Activated CD8-positive, alpha-beta memory T cell treated with anti-CD3 and anti-CD28 coated beads, Interleukin-2, amount 10 ng/mL, durations not matched to agents 7 days and 5 days (primary cell): ENCODE results near the gene PTDSS2. TPM values are rescaled to one million over a fixed set of nuclear protein-coding genes. Genes with fewer than 3 reads are reported as not detected.
"Not testable (repeated sequence)": the region's sequence is repeated elsewhere in the genome, so short reads cannot be mapped to it uniquely, and the experiment has no call there.

Experiments used
- ATAC-seq: fragments of 150-1000 bp; cut with Tn5 transposase; one replicate; pipeline ENCODE4 v1.10.0; 2021; ENCODE audit warnings: moderate library complexity
- CTCF ChIA-PET: fragments of 350-600 bp; sonication (Branson Sonifier 250); formaldehyde crosslinking; loops from one replicate; lab custom pipeline; 2021; ENCODE audit warnings: antibody characterized with exemption; lab: Charles Lee
- DNase-seq: peaks from one replicate; pipeline ENCODE4 v3.0.0-alpha.2; 2020
- H3K27ac Mint-ChIP-seq: one replicate; pipeline ENCODE4 v1.8.0; 2021; ENCODE audit warnings: mild to moderate bottlenecking, mixed read lengths
- H3K27me3 Mint-ChIP-seq: one replicate; pipeline ENCODE4 v1.8.0; 2021; ENCODE audit warnings: mixed read lengths
- H3K36me3 Mint-ChIP-seq: one replicate; pipeline ENCODE4 v1.8.0; 2021; ENCODE audit warnings: mild to moderate bottlenecking, mixed read lengths
- H3K4me1 Mint-ChIP-seq: one replicate; pipeline ENCODE4 v1.8.0; 2021; ENCODE audit warnings: mixed read lengths
- H3K4me3 Mint-ChIP-seq: one replicate; pipeline ENCODE4 v1.8.0; 2021; ENCODE audit warnings: mild to moderate bottlenecking, moderate library complexity, mixed read lengths
- H3K9me3 Mint-ChIP-seq: one replicate; pipeline ENCODE4 v1.8.0; 2022; ENCODE audit warnings: low read depth, mixed read lengths
- total RNA-seq, 2 experiments: library from RNA; stranded (reverse); gene quantifications; one replicate each; pipeline ENCODE4 v1.2.3, GENCODE V29; 2021

The PTDSS2 gene
- total RNA-seq, 2 experiments from 2014 or later = 26.6 to 31.2 TPM

DNA sequence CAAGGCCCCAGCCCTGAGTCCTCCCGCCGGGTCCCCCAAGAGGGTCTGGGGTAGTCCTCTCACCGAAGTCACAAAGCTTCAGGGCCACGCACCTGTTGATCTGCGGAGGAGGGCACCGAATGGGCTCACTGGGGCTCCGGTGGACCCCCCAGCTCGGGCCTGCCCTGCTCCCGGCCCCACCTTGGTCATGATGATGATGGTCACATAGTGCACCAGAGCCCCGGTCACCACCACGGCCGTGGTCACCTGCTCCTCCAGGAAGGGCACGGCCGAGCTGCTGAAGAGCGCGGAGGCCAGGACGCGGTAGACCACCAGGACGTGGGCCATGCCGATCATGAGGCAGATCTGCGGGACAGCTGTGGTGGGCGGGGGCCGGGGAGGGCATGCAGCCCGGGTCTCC, 21.8 kb upstream of the PTDSS2 start:
- CTCF ChIA-PET = no interaction called here
- Mint-ChIP-seq H3K4me3 (no peak overlapping the region), H3K36me3 (peaks cover 17% of the 10 kb centered on the region), H3K9me3 (no peaks in the 10 kb centered on the region), H3K27me3 (no peaks in the 10 kb centered on the region), H3K27ac (no peak overlapping the region), H3K4me1 (no peaks in the 10 kb centered on the region)
- ATAC-seq = no peak
- no peak for DNase-seq

DNA sequence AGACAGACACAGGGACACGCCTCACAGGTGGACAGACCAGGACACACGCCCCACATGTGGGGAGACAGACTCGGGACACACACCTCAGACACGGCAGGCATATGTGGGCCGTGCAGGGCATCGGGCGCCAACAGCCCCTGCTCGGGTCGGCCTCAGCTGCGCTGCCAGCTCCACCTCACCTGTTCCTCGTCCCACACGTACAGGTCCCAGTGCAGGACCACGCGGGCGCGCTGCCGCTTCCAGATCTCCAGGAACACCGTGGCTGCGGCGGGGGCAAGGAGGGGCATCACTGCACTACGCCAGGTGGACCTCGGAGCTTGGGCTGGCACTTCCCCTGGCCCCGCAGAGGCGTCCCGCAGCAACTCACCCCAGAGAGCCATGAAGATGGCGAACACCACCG, 20.7 kb upstream of the PTDSS2 start:
- DNase-seq (no peak), ATAC-seq (no peak)
- H3K27ac Mint-ChIP-seq = no peak overlapping the region
- peaks cover 15% of the 10 kb centered on the region for H3K36me3 Mint-ChIP-seq
- CTCF ChIA-PET = no interaction called here
- H3K4me1 Mint-ChIP-seq = no peaks in the 10 kb centered on the region
- H3K27me3 Mint-ChIP-seq = no peaks in the 10 kb centered on the region
- H3K4me3 Mint-ChIP-seq = no peak overlapping the region
- no peaks in the 10 kb centered on the region for H3K9me3 Mint-ChIP-seq

DNA sequence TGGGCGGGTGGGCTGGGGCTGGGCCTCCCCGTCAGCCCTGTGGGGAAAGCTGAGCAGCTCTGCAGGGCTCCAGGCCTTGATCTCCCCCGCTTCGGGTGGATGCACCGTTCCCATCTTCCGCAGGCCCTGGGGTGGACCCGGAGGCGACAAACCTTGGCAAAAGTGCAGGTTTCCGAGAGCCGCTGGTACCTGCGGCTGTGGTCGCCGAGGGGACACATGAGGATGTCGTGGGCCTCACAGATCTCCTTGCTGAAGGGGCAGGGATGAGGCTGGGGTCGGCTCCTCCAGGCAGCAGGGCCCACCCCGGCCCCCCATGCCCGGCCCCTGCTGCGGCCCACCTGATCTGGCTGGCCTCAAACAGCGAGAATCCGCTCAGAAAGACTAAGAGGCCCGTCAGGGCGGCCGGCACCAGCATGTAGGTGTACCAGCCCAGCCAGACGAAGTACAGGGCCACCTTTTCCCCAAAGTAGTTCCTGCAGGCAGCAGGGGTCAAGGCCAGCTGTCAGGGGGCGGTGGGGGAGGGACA, 20.1 kb upstream of the PTDSS2 start:
- CTCF ChIA-PET = no interaction called here
- ATAC-seq = no peak
- DNase-seq = no peak
- no peaks in the 10 kb centered on the region for H3K4me1 Mint-ChIP-seq
- no peaks in the 10 kb centered on the region for H3K9me3 Mint-ChIP-seq
- no peak overlapping the region for H3K27ac Mint-ChIP-seq
- no peak overlapping the region for H3K4me3 Mint-ChIP-seq
- H3K36me3 Mint-ChIP-seq = peaks cover 11% of the 10 kb centered on the region
- no peaks in the 10 kb centered on the region for H3K27me3 Mint-ChIP-seq

DNA sequence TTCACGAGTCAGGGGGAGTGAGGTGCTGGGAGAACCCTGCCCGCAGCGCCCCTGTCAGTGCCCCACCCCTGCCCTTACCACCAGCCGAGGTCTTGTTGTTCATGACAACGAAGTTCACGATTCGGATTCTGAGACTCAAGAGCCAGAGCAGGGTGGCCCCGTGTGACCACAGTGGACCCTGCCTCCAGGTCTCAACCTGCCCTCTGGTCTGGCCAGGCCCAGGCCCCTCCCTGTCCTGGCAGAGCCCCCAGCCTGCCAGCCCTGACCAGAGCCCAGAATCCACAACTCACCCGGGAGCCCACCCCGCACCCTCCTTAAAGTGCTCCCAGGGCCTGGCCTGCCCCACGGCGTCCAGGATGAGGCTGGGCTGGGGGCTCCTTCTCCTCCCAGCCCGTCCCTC, 18.2 kb upstream of the PTDSS2 start:
- no peak for ATAC-seq
- H3K27me3 Mint-ChIP-seq = no peaks in the 10 kb centered on the region

DNA sequence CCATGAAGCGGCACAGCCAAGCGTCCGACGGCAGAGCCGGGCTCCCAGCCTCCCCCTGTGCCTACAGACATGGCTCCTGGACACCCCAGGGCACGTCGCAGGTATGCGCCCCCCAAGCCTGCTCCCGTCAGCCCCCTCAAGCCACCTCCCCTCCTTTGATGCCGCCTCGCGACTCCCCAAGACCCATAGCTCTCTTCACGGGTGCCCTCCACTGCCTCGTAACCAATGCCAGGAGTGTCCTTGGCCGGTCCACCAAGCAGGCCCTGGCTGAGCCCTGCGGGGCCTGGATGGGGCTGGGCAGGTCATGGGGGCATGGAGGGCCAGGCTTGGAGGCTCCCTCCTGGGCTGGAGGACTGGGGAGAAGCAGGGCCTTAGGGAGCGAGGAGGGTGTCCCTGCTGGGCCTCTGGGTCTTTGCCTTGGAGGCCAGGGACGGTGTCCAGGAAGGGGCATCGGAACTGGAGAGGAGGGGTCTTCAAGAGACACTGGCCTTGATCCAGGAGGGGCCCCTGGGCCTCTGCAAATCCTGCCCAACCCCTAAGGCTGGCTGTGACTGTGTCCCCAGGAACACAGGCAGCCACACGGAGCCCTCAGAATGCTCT, 17.5 kb upstream of the PTDSS2 start:
- Mint-ChIP-seq H3K4me3 (no peak overlapping the region), H3K9me3 (no peaks in the 10 kb centered on the region), H3K27me3 (no peaks in the 10 kb centered on the region), H3K27ac (no peak overlapping the region), H3K36me3 (peaks cover 7% of the 10 kb centered on the region), H3K4me1 (peaks cover 8% of the 10 kb centered on the region)
- no peak for ATAC-seq
- DNase-seq = no peak
- CTCF ChIA-PET = no interaction called here

More for the DNA sequence above, 18.2 kb upstream of the PTDSS2 start:
- no peak overlapping the region for H3K27ac Mint-ChIP-seq
- H3K36me3 Mint-ChIP-seq = peaks cover 7% of the 10 kb centered on the region
- H3K4me3 Mint-ChIP-seq = no peak overlapping the region
- DNase-seq = no peak
- H3K9me3 Mint-ChIP-seq = no peaks in the 10 kb centered on the region
- peaks cover 3% of the 10 kb centered on the region for H3K4me1 Mint-ChIP-seq
- CTCF ChIA-PET = no interaction called here

DNA sequence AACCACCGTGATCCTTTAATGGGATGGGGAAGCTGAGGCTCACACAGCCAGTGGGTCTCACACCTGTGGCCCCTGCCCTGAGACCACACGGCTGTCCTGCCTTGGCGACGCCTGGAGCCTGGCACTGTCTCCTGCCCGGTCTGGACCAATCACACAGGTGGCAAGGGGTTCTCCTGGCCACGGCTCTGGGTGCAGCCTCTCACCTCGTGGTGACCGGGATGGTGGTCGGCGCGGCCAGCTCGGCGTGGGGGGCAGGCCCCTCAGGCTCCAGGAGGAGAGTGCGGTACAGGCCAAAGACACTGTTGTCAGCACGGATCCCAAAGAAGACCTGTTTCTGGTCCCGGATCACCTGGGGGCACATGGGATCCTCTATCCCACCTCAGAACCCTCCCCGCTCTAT, 17.0 kb upstream of the PTDSS2 start:
- Mint-ChIP-seq H3K36me3 (peaks cover 7% of the 10 kb centered on the region), H3K27ac (no peak overlapping the region), H3K4me3 (no peak overlapping the region), H3K4me1 (peaks cover 14% of the 10 kb centered on the region), H3K27me3 (no peaks in the 10 kb centered on the region), H3K9me3 (no peaks in the 10 kb centered on the region)
- CTCF ChIA-PET = no interaction called here
- ATAC-seq (no peak), DNase-seq (no peak)

DNA sequence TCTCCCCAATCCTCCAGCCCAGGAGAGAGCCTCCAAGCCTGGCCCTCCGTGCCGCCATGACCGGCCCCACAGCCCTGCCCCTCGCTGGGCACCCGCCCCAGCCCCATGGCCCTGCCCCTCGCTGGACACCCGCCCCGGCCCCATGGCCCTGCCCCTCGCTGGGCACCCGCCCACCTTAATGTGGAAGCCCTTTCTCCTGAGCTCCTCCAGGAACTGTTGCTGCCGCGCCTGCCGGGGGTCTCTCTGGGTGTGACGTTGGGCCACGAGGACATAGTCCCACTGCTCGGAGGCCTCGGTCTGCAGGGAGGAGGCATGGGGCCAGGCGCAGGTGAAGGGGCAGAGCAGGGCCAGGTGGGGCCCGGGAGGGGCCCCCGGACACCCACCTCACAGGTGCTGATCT, 16.4 kb upstream of the PTDSS2 start:
- peaks cover 6% of the 10 kb centered on the region for H3K36me3 Mint-ChIP-seq
- H3K9me3 Mint-ChIP-seq = no peaks in the 10 kb centered on the region
- no peak overlapping the region for H3K4me3 Mint-ChIP-seq
- CTCF ChIA-PET = no interaction called here
- no peak for ATAC-seq
- H3K27ac Mint-ChIP-seq = no peak overlapping the region
- no peak for DNase-seq
- peaks cover 17% of the 10 kb centered on the region for H3K4me1 Mint-ChIP-seq
- H3K27me3 Mint-ChIP-seq = no peaks in the 10 kb centered on the region

DNA sequence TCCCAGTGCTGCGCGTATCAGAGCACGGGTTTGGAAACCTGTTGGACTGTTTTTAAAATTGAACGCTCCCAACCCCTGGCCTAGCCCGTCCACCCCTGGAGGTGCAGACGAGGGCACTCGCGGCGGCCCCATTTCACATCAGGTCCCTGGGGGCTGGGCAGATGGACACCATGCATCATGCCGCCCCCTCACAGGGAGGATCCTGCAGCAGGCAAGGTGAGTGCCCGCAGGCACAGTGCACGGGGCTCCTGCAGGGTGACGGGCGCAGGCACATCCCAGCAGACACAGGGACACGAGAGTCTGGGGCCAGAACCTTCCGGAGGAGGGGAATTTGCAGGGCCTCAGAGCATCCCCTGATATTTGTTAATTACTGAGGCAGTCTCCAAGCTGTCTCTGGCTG, 15.6 kb upstream of the PTDSS2 start:
- no peak for DNase-seq
- Mint-ChIP-seq H3K9me3 (no peaks in the 10 kb centered on the region), H3K27me3 (no peaks in the 10 kb centered on the region), H3K4me3 (no peak overlapping the region), H3K27ac (no peak overlapping the region), H3K4me1 (peaks cover 24% of the 10 kb centered on the region), H3K36me3 (no peaks in the 10 kb centered on the region)
- CTCF ChIA-PET = no interaction called here
- no peak for ATAC-seq

DNA sequence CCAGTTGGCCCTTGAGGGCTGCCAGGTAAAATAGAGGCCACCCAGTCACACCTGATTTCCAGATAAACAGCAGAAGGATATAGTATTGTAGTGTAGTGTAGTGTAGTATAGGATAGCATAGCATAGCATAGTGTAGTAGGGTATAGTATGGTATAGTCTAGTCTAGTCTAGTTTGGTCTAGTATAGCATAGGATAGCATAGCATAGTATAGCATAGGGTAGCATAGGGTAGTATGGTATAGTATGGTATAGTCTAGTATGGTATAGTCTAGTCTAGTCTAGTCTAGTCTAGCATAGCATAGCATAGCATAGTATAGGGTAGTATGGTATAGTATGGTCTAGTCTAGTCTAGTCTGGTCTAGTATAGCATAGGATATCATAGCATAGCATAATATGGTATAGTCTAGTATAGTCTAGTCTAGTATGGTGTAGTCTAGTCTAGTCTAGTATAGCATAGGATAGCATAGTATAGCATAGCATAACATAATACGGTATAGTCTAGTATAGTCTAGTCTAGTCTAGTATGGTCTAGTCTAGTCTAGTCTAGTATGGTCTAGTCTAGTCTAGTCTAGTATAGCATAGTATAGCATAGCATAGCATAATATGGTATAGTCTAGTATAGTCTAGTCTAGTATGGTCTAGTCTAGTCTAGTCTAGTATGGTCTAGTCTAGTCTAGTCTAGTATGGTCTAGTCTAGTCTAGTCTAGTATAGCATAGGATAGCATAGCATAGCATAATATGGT, 14.9 kb upstream of the PTDSS2 start:
- H3K27me3 Mint-ChIP-seq, CTCF ChIA-PET, H3K36me3 Mint-ChIP-seq, DNase-seq, ATAC-seq, H3K9me3 Mint-ChIP-seq, H3K4me3 Mint-ChIP-seq, H3K27ac Mint-ChIP-seq: not testable (repeated sequence)
- H3K4me1 Mint-ChIP-seq = peaks cover 31% of the 10 kb centered on the region

DNA sequence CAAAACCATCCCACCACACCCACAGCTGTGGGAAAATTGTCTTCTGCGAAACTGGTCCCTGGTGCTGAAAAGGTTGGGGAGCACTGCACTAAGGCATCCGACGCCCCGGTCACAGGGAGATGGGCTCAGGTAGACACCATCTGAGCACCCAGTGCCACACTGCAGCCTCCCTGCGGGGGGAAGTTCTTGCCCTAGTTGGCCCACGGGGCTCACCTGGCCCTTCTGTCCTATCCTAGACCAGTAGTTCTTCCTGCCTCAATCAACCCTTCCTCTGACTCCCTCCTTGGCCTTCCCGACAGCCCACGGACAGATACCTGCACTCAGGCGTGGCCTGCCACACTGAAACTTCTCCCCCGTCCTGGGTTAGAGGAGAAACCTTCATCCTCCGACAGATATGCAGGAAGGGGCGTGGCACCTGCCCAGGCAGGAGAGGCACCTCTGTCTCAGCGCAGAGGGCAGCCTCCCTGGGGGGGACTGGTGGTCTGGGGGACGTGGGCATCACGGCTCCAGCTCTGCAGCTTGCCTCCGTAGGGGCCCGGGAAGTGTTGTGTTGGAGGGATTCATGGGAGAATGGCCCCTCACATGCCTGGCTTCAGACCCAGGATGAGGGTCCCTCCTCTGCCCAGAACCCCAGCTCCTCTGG, 12.7 kb upstream of the PTDSS2 start:
- DNase-seq (no peak), ATAC-seq (no peak)
- CTCF ChIA-PET = interaction anchor here (1.1 kb wide), 1 partner anchor 11 kb away, joined by 4 read pairs; no protein-coding TSS in a partner anchor
- Mint-ChIP-seq H3K27ac (no peak overlapping the region), H3K4me1 (peaks cover 39% of the 10 kb centered on the region), H3K4me3 (no peak overlapping the region), H3K36me3 (no peaks in the 10 kb centered on the region), H3K9me3 (no peaks in the 10 kb centered on the region), H3K27me3 (no peaks in the 10 kb centered on the region)

DNA sequence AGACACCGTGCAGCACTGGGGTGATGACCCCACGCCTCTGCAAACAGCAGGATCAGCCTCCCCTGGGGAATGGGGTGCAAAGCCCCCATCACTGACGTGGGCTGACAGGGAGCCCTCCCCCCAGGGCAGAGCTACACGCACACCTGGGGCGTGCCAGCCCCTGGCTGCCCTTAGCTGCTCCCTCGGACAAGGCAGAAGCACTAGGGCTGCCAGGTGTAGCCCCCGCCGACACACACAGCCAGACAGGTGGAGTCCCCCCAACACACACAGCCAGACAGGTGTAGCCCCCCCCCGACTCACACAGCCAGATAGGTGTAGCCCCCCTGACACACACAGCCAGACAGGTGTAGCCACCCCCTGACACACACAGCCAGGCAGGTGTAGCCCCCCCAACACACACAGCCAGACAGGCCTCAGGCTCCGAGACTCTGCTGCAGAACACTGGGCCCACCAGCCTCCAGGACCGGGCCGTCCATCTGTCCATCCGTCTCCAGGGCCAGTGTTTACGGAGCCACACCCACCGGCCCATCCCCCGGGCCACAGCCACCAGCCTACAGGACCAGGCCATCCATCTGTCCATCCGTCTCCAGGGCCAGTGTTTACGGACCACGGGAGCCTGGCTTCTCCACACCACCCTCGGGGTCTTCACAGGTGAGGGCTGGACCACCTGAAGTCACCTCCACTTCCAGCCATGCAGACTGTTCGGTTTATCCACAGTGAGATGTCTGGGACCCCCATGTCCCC, 11.8 kb upstream of the PTDSS2 start:
- H3K27ac Mint-ChIP-seq = no peak overlapping the region
- CTCF ChIA-PET = interaction anchor here (1.1 to 2.8 kb wide), 2 partner anchors 10 to 11 kb away, joined by 4 to 28 read pairs; partner anchors contain the start of gene PTDSS2
- ATAC-seq (no peak), DNase-seq (no peak)
- no peaks in the 10 kb centered on the region for H3K9me3 Mint-ChIP-seq
- H3K4me1 Mint-ChIP-seq = peaks cover 39% of the 10 kb centered on the region
- no peak overlapping the region for H3K4me3 Mint-ChIP-seq
- H3K36me3 Mint-ChIP-seq = no peaks in the 10 kb centered on the region
- no peaks in the 10 kb centered on the region for H3K27me3 Mint-ChIP-seq

DNA sequence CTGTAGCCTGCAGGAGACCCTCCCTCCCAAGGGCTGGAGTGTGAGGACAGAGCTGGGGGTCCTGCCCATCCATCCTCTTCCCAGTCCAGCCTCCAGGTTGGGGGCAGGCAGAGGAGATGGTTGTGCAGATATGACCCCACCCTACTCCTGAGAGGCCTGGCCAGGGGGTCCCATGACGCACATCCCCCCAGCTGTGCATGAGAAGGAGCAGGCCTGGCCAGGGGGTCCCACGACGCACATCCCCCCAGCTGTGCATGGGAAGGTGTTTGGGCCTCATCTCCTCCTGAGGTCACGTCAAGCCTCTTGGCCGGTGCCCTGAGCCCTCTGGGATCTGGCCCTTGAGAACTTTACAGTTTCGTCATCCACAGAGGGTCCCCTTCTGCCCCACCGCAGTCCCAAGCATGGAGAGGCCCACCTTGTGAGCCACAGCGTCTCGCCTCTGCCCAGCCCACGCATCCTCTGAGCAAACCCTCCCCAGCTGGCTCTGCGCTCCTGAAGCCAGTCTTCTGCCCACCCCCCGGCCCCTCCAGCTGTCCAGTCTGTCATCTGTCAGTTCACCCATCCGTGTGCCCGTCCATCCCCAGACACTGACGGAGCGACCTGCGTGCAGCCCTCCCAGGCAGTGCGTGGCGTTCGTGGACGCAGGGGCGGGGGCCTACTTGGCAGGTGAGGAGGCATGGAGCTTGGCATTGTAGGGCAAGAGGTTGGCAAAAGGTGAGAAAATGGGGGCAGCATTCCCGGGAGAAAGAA, 10.6 kb upstream of the PTDSS2 start:
- ATAC-seq (no peak), DNase-seq (no peak)
- Mint-ChIP-seq H3K4me3 (no peak overlapping the region), H3K36me3 (no peaks in the 10 kb centered on the region), H3K27ac (no peak overlapping the region), H3K4me1 (peaks cover 39% of the 10 kb centered on the region), H3K27me3 (peaks cover 4% of the 10 kb centered on the region), H3K9me3 (no peaks in the 10 kb centered on the region)
- CTCF ChIA-PET = interaction anchor here (1.7 to 2.8 kb wide), 4 partner anchors 10 to 79 kb away, joined by 4 to 28 read pairs (median 10); partner anchors contain the start of genes PTDSS2 and SIGIRR
